ENCODE measurements around the gene PTPRD.

GRCh38 chr9:10014889-10015288 is 597.9 kb downstream of the PTPRD start:
- TF ChIP-seq REST (IDR thresholded peaks at IDR 0.05; ENCODE audit: insufficient read depth in 1 of 2, low read depth in 2 of 2, low read length in 2 of 2) (no peak), TAF1 (IDR thresholded peaks at IDR 0.05; ENCODE audit: borderline replicate concordance, insufficient read depth, low read length) (no peak)

Data from PFSK-1 (cell line).